ENCODE measurements around the gene CRACDL.

- TF ChIP-seq TEAD4 (IDR thresholded peaks at IDR 0.05; ENCODE audit: borderline replicate concordance, insufficient read depth) (no peak), CTCF (IDR thresholded peaks at IDR 0.05) (no peak), EP300 (IDR thresholded peaks at IDR 0.05; ENCODE audit: borderline replicate concordance in 1 of 2, low read depth in 1 of 2, low read length in 1 of 2) (no peak), IRF3 (IDR thresholded peaks at IDR 0.05; ENCODE audit: low read depth, low read length) (no peak), GABPA (IDR thresholded peaks at IDR 0.05; ENCODE audit: low read depth) (no peak), EZH2phosphoT487 (IDR thresholded peaks at IDR 0.05; ENCODE audit: borderline replicate concordance, low read depth) (no peak)
Measured at GRCh38 chr2:98826856-98827255, 109.2 kb downstream of the CRACDL start.

Data from SK-N-SH (cell line).